GM23338 (cell line): ENCODE results near the gene CLSTN2. TPM values are rescaled to one million over a fixed set of nuclear protein-coding genes. Genes with fewer than 3 reads are reported as not detected.

Source experiments
- ATAC-seq: fragments of 200-7000 bp; cut with Tn5 transposase; 3 replicates; pipeline ENCODE4 v1.9.1; 2020
- DNase-seq: peaks from one replicate; pipeline ENCODE4 v3.0.0-alpha.2; 2015; ENCODE audit warnings: low spot score
- H2AFZ ChIP-seq: fragments of 200-600 bp; sonication (generic); 2 replicates; pipeline ENCODE4 v1.8.0; 2016; ENCODE audit warnings: antibody characterized with exemption, mild to moderate bottlenecking, moderate library complexity
- H3F3A ChIP-seq: fragments of 200-600 bp; sonication (generic); replicated peaks from 2 replicates; pipeline ENCODE4 v1.8.0; 2017; ENCODE audit warnings: antibody characterized with exemption, mixed run types, low read depth
- H3K27ac ChIP-seq: fragments of 200-600 bp; sonication (generic); 2 replicates; pipeline ENCODE4 v1.6.1; 2016; ENCODE audit warnings: low read depth
- H3K27me3 ChIP-seq: fragments of 200-600 bp; sonication (generic); 2 replicates; pipeline ENCODE4 v1.8.0; 2016; ENCODE audit warnings: mild to moderate bottlenecking, mixed run types, moderate library complexity; ENCODE audit not compliant: insufficient read depth
- H3K36me3 ChIP-seq: fragments of 200-600 bp; sonication (generic); 2 replicates; pipeline ENCODE4 v1.8.0; 2016; ENCODE audit warnings: mild to moderate bottlenecking; ENCODE audit not compliant: insufficient read depth
- H3K4me1 ChIP-seq: fragments of 200-600 bp; sonication (generic); 2 replicates; pipeline ENCODE4 v1.8.0; 2016; ENCODE audit warnings: mild to moderate bottlenecking, moderate library complexity; ENCODE audit not compliant: insufficient read depth
- H3K4me2 ChIP-seq: fragments of 200-600 bp; sonication (generic); 2 replicates; pipeline ENCODE4 v1.7.1; 2017; ENCODE audit warnings: mixed run types
- H3K4me3 ChIP-seq: fragments of 200-600 bp; sonication (generic); 2 replicates; pipeline ENCODE4 v1.6.1; 2016; ENCODE audit warnings: mixed run types
- H3K79me2 ChIP-seq: fragments of 200-600 bp; sonication (generic); replicated peaks from 2 replicates; pipeline ENCODE4 v1.8.0; 2017; ENCODE audit warnings: mild to moderate bottlenecking; ENCODE audit not compliant: insufficient read depth
- H3K9me2 ChIP-seq: fragments of 200-600 bp; sonication (generic); 2 replicates; pipeline ENCODE4 v1.8.0; 2017; ENCODE audit not compliant: insufficient read depth
- H4K20me1 ChIP-seq: fragments of 200-600 bp; sonication (generic); replicated peaks from 2 replicates; pipeline ENCODE4 v1.8.0; 2017; ENCODE audit warnings: mild to moderate bottlenecking; ENCODE audit not compliant: insufficient read depth
- H3K27ac Mint-ChIP-seq: 2 replicates; pipeline ENCODE4 v1.8.0; 2020; ENCODE audit warnings: inconsistent platforms, mild to moderate bottlenecking, moderate library complexity, mixed read lengths
- H3K27me3 Mint-ChIP-seq: 3 replicates; pipeline ENCODE4 v1.8.0; 2022; ENCODE audit warnings: low read depth, mild to moderate bottlenecking, moderate library complexity, mixed read lengths, inconsistent platforms; ENCODE audit not compliant: insufficient read depth, poor library complexity
- H3K36me3 Mint-ChIP-seq: 3 replicates; pipeline ENCODE4 v1.8.0; 2021; ENCODE audit warnings: low read depth, mild to moderate bottlenecking, inconsistent platforms, moderate library complexity, mixed read lengths
- H3K4me1 Mint-ChIP-seq: 3 replicates; pipeline ENCODE4 v1.8.0; 2020; ENCODE audit warnings: mild to moderate bottlenecking, inconsistent platforms, mixed read lengths
- H3K4me3 Mint-ChIP-seq: 3 replicates; pipeline ENCODE4 v1.8.0; 2021; ENCODE audit warnings: moderate library complexity, mild to moderate bottlenecking, inconsistent platforms, mixed read lengths
- H3K9me3 Mint-ChIP-seq: 3 replicates; pipeline ENCODE4 v1.8.0; 2020; ENCODE audit warnings: moderate library complexity, mild to moderate bottlenecking, inconsistent platforms, mixed read lengths
- CREB1 ChIP-seq: fragments of 250-450 bp; sonication (Bioruptor Pico); IDR thresholded peaks from 2 replicates; pipeline ENCODE4 v1.5.0; 2020; ENCODE audit warnings: low read depth, mild to moderate bottlenecking, moderate library complexity
- ETS1 ChIP-seq: IDR thresholded peaks from 2 replicates; pipeline ENCODE4 v1.6.1; 2016; ENCODE audit warnings: antibody characterized with exemption
- EZH2 ChIP-seq: fragments of 200-600 bp; sonication (generic); IDR thresholded peaks from one replicate; pipeline ENCODE4 v1.8.0; 2017; ENCODE audit warnings: antibody characterized with exemption, mild to moderate bottlenecking, low read depth; ENCODE audit not compliant: unreplicated experiment
- EZH2phosphoT487 ChIP-seq: fragments of 200-600 bp; sonication (generic); IDR thresholded peaks from one replicate; pipeline ENCODE4 v1.8.1; 2018; ENCODE audit warnings: antibody characterized with exemption; ENCODE audit not compliant: unreplicated experiment
- JUNB ChIP-seq: IDR thresholded peaks from one replicate; pipeline ENCODE4 v1.6.1; 2016; ENCODE audit warnings: antibody characterized with exemption; ENCODE audit not compliant: unreplicated experiment
- NANOG ChIP-seq: IDR thresholded peaks from 2 replicates; pipeline ENCODE4 v1.6.1; 2016; ENCODE audit warnings: antibody characterized with exemption, borderline replicate concordance
- POLR2AphosphoS5 ChIP-seq: IDR thresholded peaks from 2 replicates; pipeline ENCODE4 v1.6.1; 2016; ENCODE audit warnings: antibody characterized with exemption, low read depth
- STAT1 ChIP-seq: IDR thresholded peaks from one replicate; pipeline ENCODE4 v1.6.1; 2016; ENCODE audit warnings: antibody characterized with exemption; ENCODE audit not compliant: unreplicated experiment
- ZNF114 ChIP-seq: fragments of 250-450 bp; sonication (Bioruptor Pico); IDR thresholded peaks from 2 replicates; pipeline ENCODE4 v1.5.0; 2020; ENCODE audit warnings: mild to moderate bottlenecking, moderate library complexity
- ZNF331 ChIP-seq: fragments of 250-450 bp; sonication (Bioruptor Pico); IDR thresholded peaks from 2 replicates; pipeline ENCODE4 v1.5.0; 2020; ENCODE audit warnings: low read depth, mild to moderate bottlenecking, moderate library complexity
- ZNF462 ChIP-seq: fragments of 250-450 bp; sonication (Bioruptor Pico); IDR thresholded peaks from 2 replicates; pipeline ENCODE4 v1.5.0; 2020; ENCODE audit warnings: mild to moderate bottlenecking, moderate library complexity
- polyA plus RNA-seq: library from polyadenylated mRNA; unstranded; fragments of >200 nt; fragmentation: Nextera tagmentation; extraction: Ambion mirVana; gene quantifications from 2 replicates; pipeline ENCODE4 v1.2.1, GENCODE V29; 2016
- total RNA-seq: library from RNA; depleted of rRNA; stranded (reverse); fragments of >200 nt; shearing (Covaris generic); gene quantifications from 2 replicates; pipeline ENCODE4 v1.2.3, GENCODE V29; 2014
- TF ChIP-seq, protein P1 (sequence below), 2 experiments: fragments of 200-600 bp in 1 of 2; sonication (generic) in 1 of 2; conservative IDR thresholded peaks; 2 replicates each; pipeline versions ENCODE4 v1.5.1 to v1.6.1; 2016 to 2017; ENCODE audit warnings: antibody characterized with exemption in 2 of 2, low read depth in 2 of 2, mild to moderate bottlenecking in 2 of 2, moderate library complexity in 1 of 2
- TF ChIP-seq, protein P2 (sequence below): IDR thresholded peaks from one replicate; pipeline ENCODE4 v1.6.1; 2018; ENCODE audit warnings: antibody characterized with exemption; ENCODE audit not compliant: unreplicated experiment

Gene CLSTN2
- total and polyA plus RNA-seq, 2 experiments from 2014 or later = 0.11 to 0.83 TPM

GRCh38 chr3:140472306-140473020 lies 537.5 kb downstream of the CLSTN2 start:
- H3K36me3 ChIP-seq = no peaks in the 10 kb centered on the region
- H3K79me2 ChIP-seq = no peaks in the 10 kb centered on the region
- H3K4me3 ChIP-seq = no peak overlapping the region
- H4K20me1 ChIP-seq = no peaks in the 10 kb centered on the region
- H3K4me1 ChIP-seq = peaks cover 8% of the 10 kb centered on the region; the same call in 1 of the 2 replicates
- DNase-seq = no peak
- H3K9me2 ChIP-seq = peaks cover 2% of the 10 kb centered on the region; the same call in 1 of the 2 replicates
- peaks cover 27% of the 10 kb centered on the region for H3K4me1 Mint-ChIP-seq
- H3K4me3 Mint-ChIP-seq = no peak overlapping the region
- ATAC-seq = no peak
- H3K36me3 Mint-ChIP-seq = no peaks in the 10 kb centered on the region
- TF ChIP-seq ZNF331 (CRISPR knock-in tag) (no peak), JUNB (no peak), EZH2 (no peak), STAT1 (no peak), EZH2phosphoT487 (no peak), ZNF462 (CRISPR knock-in tag) (no peak), NANOG (no peak), ZNF114 (CRISPR knock-in tag) (no peak), ETS1 (no peak), POLR2AphosphoS5 (no peak), CREB1 (no peak)
- TF ChIP-seq, protein P1, sequence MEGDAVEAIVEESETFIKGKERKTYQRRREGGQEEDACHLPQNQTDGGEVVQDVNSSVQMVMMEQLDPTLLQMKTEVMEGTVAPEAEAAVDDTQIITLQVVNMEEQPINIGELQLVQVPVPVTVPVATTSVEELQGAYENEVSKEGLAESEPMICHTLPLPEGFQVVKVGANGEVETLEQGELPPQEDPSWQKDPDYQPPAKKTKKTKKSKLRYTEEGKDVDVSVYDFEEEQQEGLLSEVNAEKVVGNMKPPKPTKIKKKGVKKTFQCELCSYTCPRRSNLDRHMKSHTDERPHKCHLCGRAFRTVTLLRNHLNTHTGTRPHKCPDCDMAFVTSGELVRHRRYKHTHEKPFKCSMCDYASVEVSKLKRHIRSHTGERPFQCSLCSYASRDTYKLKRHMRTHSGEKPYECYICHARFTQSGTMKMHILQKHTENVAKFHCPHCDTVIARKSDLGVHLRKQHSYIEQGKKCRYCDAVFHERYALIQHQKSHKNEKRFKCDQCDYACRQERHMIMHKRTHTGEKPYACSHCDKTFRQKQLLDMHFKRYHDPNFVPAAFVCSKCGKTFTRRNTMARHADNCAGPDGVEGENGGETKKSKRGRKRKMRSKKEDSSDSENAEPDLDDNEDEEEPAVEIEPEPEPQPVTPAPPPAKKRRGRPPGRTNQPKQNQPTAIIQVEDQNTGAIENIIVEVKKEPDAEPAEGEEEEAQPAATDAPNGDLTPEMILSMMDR (conservative IDR thresholded peaks at IDR 0.05; ENCODE audit: low read depth in 2 of 2) = no peak
- TF ChIP-seq, protein P2, sequence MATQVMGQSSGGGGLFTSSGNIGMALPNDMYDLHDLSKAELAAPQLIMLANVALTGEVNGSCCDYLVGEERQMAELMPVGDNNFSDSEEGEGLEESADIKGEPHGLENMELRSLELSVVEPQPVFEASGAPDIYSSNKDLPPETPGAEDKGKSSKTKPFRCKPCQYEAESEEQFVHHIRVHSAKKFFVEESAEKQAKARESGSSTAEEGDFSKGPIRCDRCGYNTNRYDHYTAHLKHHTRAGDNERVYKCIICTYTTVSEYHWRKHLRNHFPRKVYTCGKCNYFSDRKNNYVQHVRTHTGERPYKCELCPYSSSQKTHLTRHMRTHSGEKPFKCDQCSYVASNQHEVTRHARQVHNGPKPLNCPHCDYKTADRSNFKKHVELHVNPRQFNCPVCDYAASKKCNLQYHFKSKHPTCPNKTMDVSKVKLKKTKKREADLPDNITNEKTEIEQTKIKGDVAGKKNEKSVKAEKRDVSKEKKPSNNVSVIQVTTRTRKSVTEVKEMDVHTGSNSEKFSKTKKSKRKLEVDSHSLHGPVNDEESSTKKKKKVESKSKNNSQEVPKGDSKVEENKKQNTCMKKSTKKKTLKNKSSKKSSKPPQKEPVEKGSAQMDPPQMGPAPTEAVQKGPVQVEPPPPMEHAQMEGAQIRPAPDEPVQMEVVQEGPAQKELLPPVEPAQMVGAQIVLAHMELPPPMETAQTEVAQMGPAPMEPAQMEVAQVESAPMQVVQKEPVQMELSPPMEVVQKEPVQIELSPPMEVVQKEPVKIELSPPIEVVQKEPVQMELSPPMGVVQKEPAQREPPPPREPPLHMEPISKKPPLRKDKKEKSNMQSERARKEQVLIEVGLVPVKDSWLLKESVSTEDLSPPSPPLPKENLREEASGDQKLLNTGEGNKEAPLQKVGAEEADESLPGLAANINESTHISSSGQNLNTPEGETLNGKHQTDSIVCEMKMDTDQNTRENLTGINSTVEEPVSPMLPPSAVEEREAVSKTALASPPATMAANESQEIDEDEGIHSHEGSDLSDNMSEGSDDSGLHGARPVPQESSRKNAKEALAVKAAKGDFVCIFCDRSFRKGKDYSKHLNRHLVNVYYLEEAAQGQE = no peak
- H3K27me3 Mint-ChIP-seq = peaks cover 9% of the 10 kb centered on the region
- H3K9me3 Mint-ChIP-seq = no peaks in the 10 kb centered on the region
- no peaks in the 10 kb centered on the region for H3F3A ChIP-seq
- H3K27me3 ChIP-seq = no peaks in the 10 kb centered on the region
- no peak overlapping the region for H3K4me2 ChIP-seq
- H3K27ac Mint-ChIP-seq = no peak overlapping the region
- H2AFZ ChIP-seq = no peak overlapping the region
- no peak overlapping the region for H3K27ac ChIP-seq
